GM12878 (cell line): ENCODE measurements around the gene DNHD1. TPM values are rescaled to one million over a fixed set of nuclear protein-coding genes. Genes with fewer than 3 reads are reported as not detected.

Experiments used
- ATAC-seq: fragments of 200-7000 bp; cut with Tn5 transposase; 3 replicates; pipeline ENCODE4 v1.9.1; 2020; ENCODE audit warnings: mild to moderate bottlenecking, moderate library complexity
- BruUV-seq: library from RNA; stranded (reverse); fragments of 400-500 nt; replicated peaks from 2 replicates; lab custom pipeline; 2021; lab: Mats Ljungman, UMichigan
- CTCF ChIA-PET: fragments of 300-600 bp; sonication (Branson Sonifier 250); formaldehyde crosslinking; extraction: SDS; loops from one replicate; lab custom pipeline; 2021; ENCODE audit warnings: inconsistent platforms; lab: Yijun Ruan, JAX
- POLR2A ChIA-PET: fragments of 350-600 bp; formaldehyde crosslinking; extraction: SDS; loops from one replicate; lab custom pipeline; 2021; ENCODE audit warnings: inconsistent platforms; lab: Charles Lee
- RAD21 ChIA-PET: fragments of 300-600 bp; sonication (Branson Sonifier 250); formaldehyde crosslinking; loops from one replicate; lab custom pipeline; 2023; ENCODE audit warnings: antibody characterized with exemption; ENCODE audit not compliant: unreplicated experiment; lab: Charles Lee
- SMC1A ChIA-PET: fragments of 300-600 bp; sonication (Branson Sonifier 250); formaldehyde crosslinking; loops from one replicate; lab custom pipeline; 2023; ENCODE audit not compliant: unreplicated experiment, uncharacterized antibody; lab: Charles Lee
- DNase-seq: peaks from one replicate; pipeline ENCODE4 v3.0.0-alpha.2; 2011; ENCODE audit warnings: low read depth, low spot score
- FAIRE-seq: peaks from 3 replicates; lab custom pipeline; 2011; peaks lifted over from hg19 to GRCh38; lab: Jason Lieb, UNC
- H2AFZ ChIP-seq: 2 replicates; pipeline ENCODE4 v1.6.0; 2011; ENCODE audit warnings: low read depth, low read length, control low read depth; ENCODE audit not compliant: control insufficient read depth
- H3K27ac ChIP-seq: 2 replicates; pipeline ENCODE4 v1.5.1; 2011; ENCODE audit warnings: control low read depth; ENCODE audit not compliant: control insufficient read depth, insufficient read depth
- H3K27me3 ChIP-seq, 2 experiments: replicated peaks in 1 of 2; 2 replicates each; pipeline versions ENCODE4 v1.6.0 to v1.6.1; 2011; ENCODE audit warnings: low read length in 1 of 2; ENCODE audit not compliant: control insufficient read depth in 2 of 2, insufficient read depth in 2 of 2
- H3K36me3 ChIP-seq, 2 experiments: 2 replicates each; pipeline ENCODE4 v1.5.1; 2011; ENCODE audit warnings: low read length in 1 of 2; ENCODE audit not compliant: control insufficient read depth in 2 of 2, insufficient read depth in 2 of 2
- H3K4me1 ChIP-seq: 2 replicates; pipeline ENCODE4 v1.6.1; 2011; ENCODE audit warnings: mild to moderate bottlenecking, low read length, moderate library complexity, mixed read lengths; ENCODE audit not compliant: control insufficient read depth, insufficient read depth
- H3K4me2 ChIP-seq: 2 replicates; pipeline ENCODE4 v1.6.0; 2011; ENCODE audit warnings: control low read depth; ENCODE audit not compliant: control insufficient read depth, insufficient read depth
- H3K4me3 ChIP-seq: fragments of 200-600 bp; sonication (generic); 2 replicates; pipeline ENCODE4 v1.5.1; 2016
- H3K79me2 ChIP-seq: 2 replicates; pipeline ENCODE4 v1.6.0; 2011; ENCODE audit warnings: low read length; ENCODE audit not compliant: control insufficient read depth, insufficient read depth
- H3K9ac ChIP-seq: 2 replicates; pipeline ENCODE4 v1.8.0; 2011; ENCODE audit warnings: low read length, control low read depth, mixed read lengths; ENCODE audit not compliant: control insufficient read depth, insufficient read depth
- H3K9me3 ChIP-seq: replicated peaks from 3 replicates; pipeline ENCODE4 v1.5.1; 2011; ENCODE audit warnings: mild to moderate bottlenecking, low read length; ENCODE audit not compliant: control insufficient read depth, insufficient read depth
- H4K20me1 ChIP-seq: 2 replicates; pipeline ENCODE4 v1.6.0; 2011; ENCODE audit not compliant: control insufficient read depth, insufficient read depth
- CHD1 ChIP-seq: IDR thresholded peaks from 2 replicates; pipeline ENCODE4 v1.6.1; 2012; ENCODE audit warnings: low read depth, low read length, improper control_type of control experiment
- EP300 ChIP-seq, 2 experiments: fragments of 150-350 bp in 1 of 2; IDR thresholded peaks; 2 replicates each; pipeline ENCODE4 v1.6.1; 2011 to 2012; ENCODE audit warnings: low read depth in 2 of 2, low read length in 2 of 2, borderline replicate concordance in 1 of 2, improper control_type of control experiment in 1 of 2, inconsistent platforms in 1 of 2; ENCODE audit not compliant: control insufficient read depth in 1 of 2
- GABPA ChIP-seq: IDR thresholded peaks from 2 replicates; pipeline ENCODE4 v1.6.1; 2014; ENCODE audit warnings: antibody characterized with exemption, low read depth, mild to moderate bottlenecking, inconsistent platforms
- HDAC6 ChIP-seq: fragments of 200-600 bp; sonication (generic); IDR thresholded peaks from one replicate; pipeline ENCODE4 v1.8.0; 2017; ENCODE audit warnings: antibody characterized with exemption; ENCODE audit not compliant: unreplicated experiment
- KDM1A ChIP-seq: fragments of 200-600 bp; sonication (generic); IDR thresholded peaks from 2 replicates; pipeline ENCODE4 v1.6.1; 2016; ENCODE audit warnings: borderline replicate concordance
- MTA3 ChIP-seq: IDR thresholded peaks from 2 replicates; pipeline ENCODE4 v1.6.1; 2012; ENCODE audit warnings: low read length, inconsistent platforms, borderline replicate concordance
- NBN ChIP-seq: fragments of 450-650 bp; IDR thresholded peaks from 2 replicates; pipeline ENCODE4 v1.6.1; 2016
- RUNX3 ChIP-seq: IDR thresholded peaks from 2 replicates; pipeline ENCODE4 v1.6.1; 2012; ENCODE audit warnings: low read length, inconsistent platforms
- YBX1 ChIP-seq: fragments of 450-650 bp; IDR thresholded peaks from 2 replicates; pipeline ENCODE4 v1.6.1; 2016; ENCODE audit warnings: antibody characterized with exemption
- ZNF384 ChIP-seq: IDR thresholded peaks from 2 replicates; pipeline ENCODE4 v1.6.1; 2012; ENCODE audit warnings: low read depth, mild to moderate bottlenecking, low read length, improper control_type of control experiment, borderline replicate concordance
- WGBS: methylation state at CpG from one replicate; pipeline ENCODE4 v1.1.6; 2016; ENCODE audit warnings: low lambda C conversion rate; ENCODE audit not compliant: insufficient replicate concordance, insufficient coverage; ENCODE audit errors: missing lambda C conversion rate; 5-methylcytosine and 5-hydroxymethylcytosine counted together
- in situ Hi-C: fragments of 300-500 bp; cut with MboI; formaldehyde crosslinking; loops from 9 replicates; pipeline ENCODE4 v1.14.3; 2018; ENCODE audit warnings: mixed read lengths
- intact Hi-C: fragments of 100-400 bp; cut with micrococcal nuclease; formaldehyde crosslinking; loops from one replicate; pipeline ENCODE4 v1.14.2; 2022; ENCODE audit not compliant: unreplicated experiment
- polyA plus RNA-seq, 11 experiments: library from polyadenylated mRNA; depleted of rRNA in 4 of 11; unstranded in 6 of 11; stranded (reverse) in 5 of 11; fragments of >200 nt; fragmentation: Nextera tagmentation in 4 of 11; fragmentation: Illumina TruSeq in 1 of 11; extraction: Ambion mirVana in 4 of 11; extraction: Trizol in 1 of 11; gene quantifications; 1 replicate in 1 of 11; 2 replicates in 10 of 11; pipeline versions ENCODE4 v1.2.1 to v1.2.3, GENCODE V29; 2011 to 2016; ENCODE audit warnings: inconsistent platforms in 2 of 11, missing spikeins in 2 of 11, low read depth in 1 of 11
- total RNA-seq, 4 experiments: library from RNA; depleted of rRNA in 3 of 4; stranded (reverse); fragments of >200 nt in 3 of 4; fragmentation: Illumina TruSeq in 1 of 4; extraction: Trizol in 1 of 4; gene quantifications; 2 replicates each; pipeline versions ENCODE4 v1.2.1 to v1.2.3, GENCODE V29; 2013 to 2021
- TF ChIP-seq, protein P1 (sequence below): fragments of 450-650 bp; formaldehyde crosslinking; IDR thresholded peaks from 2 replicates; pipeline ENCODE4 v1.5.0; 2022; ENCODE audit warnings: mild to moderate bottlenecking, missing genetic modification characterization

Gene DNHD1
- total and polyA plus RNA-seq, 10 of the 15 experiments (the other 5 are each of a cell fraction or from before 2014, with no cell fraction given), result 0.99 to 16.9 (median 8.6) TPM

DNA sequence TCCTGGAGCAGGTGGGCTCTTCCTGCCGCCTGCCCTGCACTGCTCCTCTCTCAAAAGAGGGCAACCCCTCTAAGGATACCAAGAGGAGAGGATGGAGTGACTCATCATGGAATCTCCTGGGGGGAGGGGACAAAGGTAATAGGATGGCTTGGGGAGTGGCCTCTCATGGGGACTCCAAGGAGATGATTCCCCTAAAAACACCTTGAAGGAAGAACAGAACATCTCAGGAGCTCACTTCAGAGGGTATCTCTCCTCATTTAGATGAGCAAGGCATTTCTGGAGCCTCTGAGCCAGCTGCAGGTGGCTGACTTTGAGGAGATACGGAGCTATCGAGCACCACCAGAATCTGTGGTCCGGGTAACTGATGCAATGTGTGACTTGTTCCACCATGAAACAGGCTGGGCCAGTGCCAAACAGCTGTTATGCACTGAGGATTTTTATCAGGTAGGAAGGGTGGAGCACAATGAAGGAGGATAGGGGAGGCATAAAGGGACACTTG, 66.1 kb downstream of the DNHD1 start:
- Histone ChIP-seq H2AFZ (no peak overlapping the region), H3K4me2 (no peak overlapping the region), H3K4me3 (no peak overlapping the region), H3K27ac (no peak overlapping the region), H3K79me2 (no peaks in the 10 kb centered on the region), H3K27me3 (no peaks in the 10 kb centered on the region), H3K4me1 (no peaks in the 10 kb centered on the region), H4K20me1 (no peaks in the 10 kb centered on the region), H3K36me3 (no peaks in the 10 kb centered on the region), H3K9ac (no peak overlapping the region), H3K9me3 (no peaks in the 10 kb centered on the region)
- POLR2A ChIA-PET, result no interaction called here
- WGBS, result 97% methylated on average over 4 of the region's 4 CpGs
- in situ Hi-C loops (no loop called here), intact Hi-C loops (no loop called here)
- RAD21 ChIA-PET, result no interaction called here
- no peak for FAIRE-seq
- no peak for DNase-seq
- SMC1A ChIA-PET, result no interaction called here
- ATAC-seq, result no peak
- TF ChIP-seq RUNX3 (no peak), MTA3 (no peak), YBX1 (no peak), GABPA (no peak), EP300 (IDR thresholded peaks at IDR 0.05; ENCODE audit: borderline replicate concordance in 1 of 2, control insufficient read depth in 1 of 2, low read depth in 2 of 2, low read length in 2 of 2) (no peak), CHD1 (no peak), HDAC6 (no peak), ZNF384 (no peak), NBN (no peak), KDM1A (no peak)
- TF ChIP-seq, protein P1, sequence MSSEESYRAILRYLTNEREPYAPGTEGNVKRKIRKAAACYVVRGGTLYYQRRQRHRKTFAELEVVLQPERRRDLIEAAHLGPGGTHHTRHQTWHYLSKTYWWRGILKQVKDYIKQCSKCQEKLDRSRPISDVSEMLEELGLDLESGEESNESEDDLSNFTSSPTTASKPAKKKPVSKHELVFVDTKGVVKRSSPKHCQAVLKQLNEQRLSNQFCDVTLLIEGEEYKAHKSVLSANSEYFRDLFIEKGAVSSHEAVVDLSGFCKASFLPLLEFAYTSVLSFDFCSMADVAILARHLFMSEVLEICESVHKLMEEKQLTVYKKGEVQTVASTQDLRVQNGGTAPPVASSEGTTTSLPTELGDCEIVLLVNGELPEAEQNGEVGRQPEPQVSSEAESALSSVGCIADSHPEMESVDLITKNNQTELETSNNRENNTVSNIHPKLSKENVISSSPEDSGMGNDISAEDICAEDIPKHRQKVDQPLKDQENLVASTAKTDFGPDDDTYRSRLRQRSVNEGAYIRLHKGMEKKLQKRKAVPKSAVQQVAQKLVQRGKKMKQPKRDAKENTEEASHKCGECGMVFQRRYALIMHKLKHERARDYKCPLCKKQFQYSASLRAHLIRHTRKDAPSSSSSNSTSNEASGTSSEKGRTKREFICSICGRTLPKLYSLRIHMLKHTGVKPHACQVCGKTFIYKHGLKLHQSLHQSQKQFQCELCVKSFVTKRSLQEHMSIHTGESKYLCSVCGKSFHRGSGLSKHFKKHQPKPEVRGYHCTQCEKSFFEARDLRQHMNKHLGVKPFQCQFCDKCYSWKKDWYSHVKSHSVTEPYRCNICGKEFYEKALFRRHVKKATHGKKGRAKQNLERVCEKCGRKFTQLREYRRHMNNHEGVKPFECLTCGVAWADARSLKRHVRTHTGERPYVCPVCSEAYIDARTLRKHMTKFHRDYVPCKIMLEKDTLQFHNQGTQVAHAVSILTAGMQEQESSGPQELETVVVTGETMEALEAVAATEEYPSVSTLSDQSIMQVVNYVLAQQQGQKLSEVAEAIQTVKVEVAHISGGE (CRISPR knock-in tag), result no peak
- CTCF ChIA-PET, result no interaction called here
- BruUV-seq, result no TSS peak
